HG02870 (cell line): ENCODE data around the gene FBXO21.
A peak's percentile ranks its signal among the peaks of the same experiment; 100 is the strongest.
"Not testable (repeated sequence)": the region's sequence is repeated elsewhere in the genome, so short reads cannot be mapped to it uniquely, and the experiment has no call there.

Experiments used
- ATAC-seq: cut with Tn5 transposase; IDR thresholded peaks from one replicate; pipeline ENCODE4 v1.9.1; 2021; ENCODE audit warnings: mild to moderate bottlenecking, moderate library complexity; ENCODE audit not compliant: unreplicated experiment

FBXO21 gene, protein sequence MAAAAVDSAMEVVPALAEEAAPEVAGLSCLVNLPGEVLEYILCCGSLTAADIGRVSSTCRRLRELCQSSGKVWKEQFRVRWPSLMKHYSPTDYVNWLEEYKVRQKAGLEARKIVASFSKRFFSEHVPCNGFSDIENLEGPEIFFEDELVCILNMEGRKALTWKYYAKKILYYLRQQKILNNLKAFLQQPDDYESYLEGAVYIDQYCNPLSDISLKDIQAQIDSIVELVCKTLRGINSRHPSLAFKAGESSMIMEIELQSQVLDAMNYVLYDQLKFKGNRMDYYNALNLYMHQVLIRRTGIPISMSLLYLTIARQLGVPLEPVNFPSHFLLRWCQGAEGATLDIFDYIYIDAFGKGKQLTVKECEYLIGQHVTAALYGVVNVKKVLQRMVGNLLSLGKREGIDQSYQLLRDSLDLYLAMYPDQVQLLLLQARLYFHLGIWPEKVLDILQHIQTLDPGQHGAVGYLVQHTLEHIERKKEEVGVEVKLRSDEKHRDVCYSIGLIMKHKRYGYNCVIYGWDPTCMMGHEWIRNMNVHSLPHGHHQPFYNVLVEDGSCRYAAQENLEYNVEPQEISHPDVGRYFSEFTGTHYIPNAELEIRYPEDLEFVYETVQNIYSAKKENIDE

GRCh38 chr12:117190210-117190781 lies at the start of gene FBXO21:
TSS of gene FBXO21 (minus strand) at chr12:117190470. CDS start at chr12:117190456, 14 bp downstream.
- ATAC-seq = peak; percentile 85

DNA sequence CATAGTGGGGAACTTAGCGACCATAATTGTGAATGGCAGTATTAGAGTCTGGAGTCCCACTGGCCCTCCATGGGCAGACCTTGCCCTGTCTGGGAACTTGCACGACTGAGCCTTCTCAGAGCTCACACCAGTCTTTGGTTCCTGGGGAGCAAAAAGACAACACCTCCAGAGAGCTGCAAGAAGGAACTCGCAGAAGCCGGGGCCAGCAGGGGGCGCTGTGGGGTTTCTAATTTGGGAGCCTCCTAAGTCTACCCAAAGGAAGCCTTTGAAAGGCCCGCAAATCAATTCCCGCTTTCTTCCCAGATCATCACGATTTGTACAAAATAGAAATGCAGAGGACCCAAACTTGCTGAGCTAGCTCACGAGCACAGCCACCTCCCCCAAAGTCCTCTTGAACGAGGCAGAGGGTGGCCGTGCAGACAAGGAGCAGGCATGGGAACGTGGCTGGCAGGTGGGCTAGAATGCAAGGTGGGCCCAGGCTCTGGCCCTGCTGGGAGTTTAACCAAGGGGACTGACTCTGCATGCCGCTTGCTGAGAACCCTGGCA lies 46.3 kb upstream of the FBXO21 start:
- no peak for ATAC-seq

- ATAC-seq = no peak
Observed at GRCh38 chr12:117235261-117235660, 45.0 kb upstream of the FBXO21 start.

- no peak for ATAC-seq
Observed at GRCh38 chr12:117234441-117234840, 44.2 kb upstream of the FBXO21 start.

GRCh38 chr12:117231750-117232149 lies 41.5 kb upstream of the FBXO21 start:
- ATAC-seq = no peak

DNA sequence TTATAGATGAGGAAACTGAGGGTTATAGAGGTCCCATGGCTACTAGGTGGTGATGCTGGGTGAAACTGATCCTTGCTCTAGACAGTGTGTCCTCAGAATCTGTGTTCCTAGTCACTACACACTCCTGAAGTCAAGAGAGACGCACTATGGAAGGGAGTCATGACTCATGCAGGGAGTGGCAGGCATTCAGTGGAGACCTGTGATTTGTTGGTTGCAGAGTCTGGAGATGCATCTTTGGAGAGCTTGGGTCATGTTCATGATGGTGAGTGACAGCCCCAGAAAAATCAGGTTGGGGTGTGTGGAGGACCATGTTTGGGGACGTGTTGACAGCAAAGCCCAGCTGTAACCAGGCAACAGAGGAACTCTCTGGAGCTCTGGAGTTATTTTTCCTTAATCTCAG lies 38.0 kb upstream of the FBXO21 start:
- no peak for ATAC-seq

GRCh38 chr12:117227000-117227653 lies 36.9 kb upstream of the FBXO21 start:
- no peak for ATAC-seq

- ATAC-seq = no peak
Observed at GRCh38 chr12:117226505-117226904, 36.2 kb upstream of the FBXO21 start.

DNA sequence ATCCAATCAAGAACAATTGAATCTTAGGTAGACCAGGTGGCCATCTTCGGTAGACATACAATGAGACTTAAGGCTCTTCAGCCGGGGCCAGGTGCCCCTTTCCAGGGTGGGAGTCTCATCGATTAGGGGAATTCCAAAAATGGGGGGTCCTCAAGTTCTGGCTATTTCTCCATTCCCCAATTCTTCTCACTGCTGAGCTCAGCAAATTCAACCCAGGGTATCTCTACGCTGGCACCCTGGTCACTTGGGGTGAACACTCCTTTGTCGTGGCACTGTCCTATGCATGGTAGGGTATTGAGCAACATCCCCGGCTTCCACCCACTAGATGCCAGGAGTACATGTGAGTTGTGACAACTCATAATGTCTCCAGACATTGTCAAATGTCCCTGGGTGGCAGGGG lies 34.9 kb upstream of the FBXO21 start:
- no peak for ATAC-seq

- not testable (repeated sequence) for ATAC-seq
Observed at GRCh38 chr12:117220947-117221346, 30.7 kb upstream of the FBXO21 start.

GRCh38 chr12:117218149-117218548 lies 27.9 kb upstream of the FBXO21 start:
- ATAC-seq = no peak

DNA sequence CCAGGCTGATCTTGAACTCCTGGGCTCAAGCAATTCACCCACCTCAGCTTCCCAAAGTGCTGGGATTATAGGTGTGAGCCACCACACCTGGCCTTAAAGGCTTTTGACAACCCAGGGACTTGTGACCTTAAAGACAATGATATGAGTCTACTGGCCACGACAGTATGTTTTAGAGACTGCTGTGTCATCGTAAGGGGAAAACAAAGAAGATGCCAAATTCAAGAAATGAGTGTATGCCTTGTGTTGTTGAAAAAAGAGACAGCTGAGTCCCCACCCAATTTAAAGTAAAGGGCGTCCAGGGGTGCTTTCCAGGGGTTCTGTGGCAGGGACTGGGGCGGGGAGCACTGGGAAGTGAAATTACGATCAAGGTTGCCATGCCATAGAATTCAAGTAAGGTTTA lies 26.4 kb upstream of the FBXO21 start:
- no peak for ATAC-seq

GRCh38 chr12:117214797-117215196 lies 24.5 kb upstream of the FBXO21 start:
- ATAC-seq = no peak

DNA sequence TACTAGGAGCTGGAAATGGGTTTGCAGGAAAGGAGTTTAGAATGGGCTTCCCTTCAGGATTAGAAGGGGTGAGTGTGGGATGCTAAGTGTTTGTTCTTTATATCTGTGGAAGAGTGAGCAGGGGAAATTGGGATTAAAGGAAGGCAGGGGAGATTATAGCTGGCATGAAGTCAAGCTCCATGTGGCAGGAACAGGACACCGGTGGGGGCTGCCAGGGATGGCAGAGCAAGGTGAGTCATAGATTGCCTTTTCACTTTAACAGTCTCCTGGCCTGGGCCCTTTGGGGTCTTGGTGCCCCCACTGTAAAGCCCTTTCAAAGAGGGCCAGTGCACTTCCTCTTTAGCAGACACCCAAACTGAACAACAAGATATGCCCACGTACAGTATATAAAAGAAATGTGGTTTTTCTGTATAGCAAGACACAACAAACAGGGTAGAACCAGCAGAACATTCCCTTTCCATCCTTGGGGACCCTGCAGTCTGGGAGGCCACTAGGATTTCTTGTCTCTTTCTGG lies 23.1 kb upstream of the FBXO21 start:
- no peak for ATAC-seq

GRCh38 chr12:117212563-117213190 lies 22.4 kb upstream of the FBXO21 start:
- no peak for ATAC-seq

DNA sequence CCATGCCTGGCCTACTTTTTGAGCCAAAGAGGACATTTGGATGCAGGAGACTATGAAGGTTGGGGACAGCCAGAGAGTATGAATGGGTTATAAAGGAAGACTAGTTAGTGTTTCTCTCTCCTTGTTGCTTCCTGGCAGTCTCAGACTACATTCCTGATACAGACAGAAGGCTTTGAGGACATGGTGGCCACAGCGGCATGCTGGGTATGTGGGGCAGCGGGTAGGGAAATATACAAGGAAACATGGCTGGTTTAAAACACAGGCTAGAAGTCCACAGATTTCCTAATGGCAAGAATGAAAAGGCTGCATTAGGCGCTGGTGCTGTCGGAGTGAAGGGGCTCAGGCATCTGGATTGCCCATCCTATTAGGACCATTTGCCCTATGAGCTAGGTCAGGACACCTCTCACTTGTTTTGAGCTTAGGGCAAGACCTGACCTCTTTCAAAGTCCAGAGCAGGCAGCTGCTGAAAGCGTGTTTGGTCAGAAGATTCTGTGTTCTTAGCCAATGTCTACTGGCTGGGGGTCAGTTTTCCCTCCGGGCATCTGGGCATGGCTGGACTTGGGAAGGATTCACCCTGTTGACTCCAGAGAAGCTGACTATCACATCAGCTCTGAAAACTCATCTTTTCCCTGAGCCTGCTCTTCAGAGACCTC lies 20.1 kb upstream of the FBXO21 start:
- ATAC-seq = no peak

DNA sequence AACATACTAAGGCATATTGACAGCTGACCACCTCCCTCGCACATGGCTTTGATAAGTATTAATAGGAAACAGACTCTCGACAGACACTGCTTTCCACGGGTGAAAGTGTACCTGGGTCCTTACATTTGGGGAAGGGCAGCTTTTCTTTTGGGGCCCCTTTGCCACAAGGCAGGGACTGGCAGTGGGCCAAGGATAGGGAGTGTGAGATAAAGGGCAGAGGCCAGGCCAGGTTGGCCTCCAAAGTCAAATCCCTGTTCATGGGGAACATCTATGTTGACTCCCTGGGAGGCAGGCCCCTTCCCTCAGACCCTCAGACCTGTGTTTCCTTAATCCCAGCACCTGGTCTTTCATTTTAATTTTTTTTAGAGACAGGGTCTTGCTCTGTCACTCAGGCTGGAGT lies 19.4 kb upstream of the FBXO21 start:
- ATAC-seq = no peak

GRCh38 chr12:117208811-117209455 lies 18.7 kb upstream of the FBXO21 start:
- ATAC-seq = no peak

DNA sequence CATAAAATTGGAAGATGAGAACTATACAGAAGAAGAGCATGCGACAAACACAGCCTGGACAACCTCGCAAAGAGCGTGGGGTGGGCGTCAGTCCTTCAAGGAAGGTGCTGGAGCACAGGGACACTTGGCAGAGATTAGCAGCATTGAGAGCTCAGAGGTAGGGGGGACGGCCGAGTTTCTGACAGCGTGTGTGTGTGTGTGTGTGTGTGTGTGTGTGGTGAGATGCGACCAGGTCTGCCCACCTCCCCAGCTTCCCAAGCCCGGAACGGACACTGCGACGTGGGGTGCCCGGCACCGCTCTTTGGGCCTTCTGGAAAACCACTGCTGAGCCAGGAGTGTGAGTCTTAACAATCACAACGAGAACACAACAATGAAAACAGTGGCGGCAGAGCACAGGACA lies 17.9 kb upstream of the FBXO21 start:
- ATAC-seq = no peak

DNA sequence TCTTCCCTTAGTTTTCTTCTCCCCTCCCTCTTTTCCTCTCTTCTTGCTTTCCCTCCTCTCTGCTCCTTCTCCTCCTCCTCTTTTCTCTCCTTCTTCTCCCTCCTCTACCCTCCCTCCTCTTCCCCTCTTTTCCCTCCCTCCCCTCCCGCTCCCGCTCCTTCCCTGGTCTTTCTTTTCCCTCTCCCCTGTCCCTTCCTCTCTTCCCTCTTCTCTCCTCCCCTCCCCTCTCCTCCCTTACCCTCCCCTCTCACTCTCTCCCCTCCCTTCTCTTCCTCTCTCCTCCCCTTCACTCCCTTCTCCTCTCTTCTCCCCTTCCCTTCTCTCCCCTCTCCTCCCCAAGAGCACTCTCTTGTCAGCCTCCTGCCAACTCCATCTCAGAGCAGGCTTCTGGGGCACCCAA lies 17.4 kb upstream of the FBXO21 start:
- ATAC-seq = no peak
